ENCODE measurements around the gene BRF1.

DNA sequence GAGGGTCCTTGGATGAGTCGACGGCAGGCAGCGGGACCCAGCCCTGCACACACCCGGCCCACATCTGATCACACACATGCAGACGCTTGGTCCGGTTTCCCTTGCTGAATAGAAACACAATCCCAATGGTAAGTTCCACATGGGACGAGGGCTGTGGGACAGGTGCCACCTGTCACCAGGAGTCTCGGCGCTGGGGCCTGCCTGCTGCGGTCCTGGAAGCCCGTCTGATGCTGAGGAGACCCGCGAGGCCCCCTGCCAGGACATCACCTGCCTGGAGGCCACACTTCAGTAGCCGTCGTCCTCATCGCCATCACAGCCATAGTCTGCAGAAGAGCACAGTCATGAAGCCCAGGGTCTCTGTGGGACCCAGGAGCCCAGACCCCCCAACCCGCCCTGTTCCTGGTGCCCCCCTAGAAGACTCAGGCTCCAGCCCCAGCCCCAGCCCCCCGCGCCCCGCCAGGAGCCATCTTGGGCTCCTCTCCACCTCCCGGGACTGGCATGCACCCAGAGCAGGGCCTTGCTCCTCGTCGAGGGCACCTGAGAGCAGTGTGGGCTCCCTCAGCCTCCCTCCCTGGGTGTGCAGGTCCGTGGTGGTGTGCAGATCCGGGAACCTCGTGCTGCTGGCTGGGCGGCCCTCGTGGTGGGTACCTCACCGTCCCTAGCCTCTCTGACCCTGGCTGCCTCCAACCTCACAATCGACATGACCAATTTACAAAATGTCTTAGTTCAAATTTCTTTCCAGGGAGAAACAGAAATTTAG is 90.4 kb downstream of the BRF1 start:
- TF ChIP-seq POLR2A (IDR thresholded peaks at IDR 0.05) = no peak
- TF ChIP-seq, protein P1, sequence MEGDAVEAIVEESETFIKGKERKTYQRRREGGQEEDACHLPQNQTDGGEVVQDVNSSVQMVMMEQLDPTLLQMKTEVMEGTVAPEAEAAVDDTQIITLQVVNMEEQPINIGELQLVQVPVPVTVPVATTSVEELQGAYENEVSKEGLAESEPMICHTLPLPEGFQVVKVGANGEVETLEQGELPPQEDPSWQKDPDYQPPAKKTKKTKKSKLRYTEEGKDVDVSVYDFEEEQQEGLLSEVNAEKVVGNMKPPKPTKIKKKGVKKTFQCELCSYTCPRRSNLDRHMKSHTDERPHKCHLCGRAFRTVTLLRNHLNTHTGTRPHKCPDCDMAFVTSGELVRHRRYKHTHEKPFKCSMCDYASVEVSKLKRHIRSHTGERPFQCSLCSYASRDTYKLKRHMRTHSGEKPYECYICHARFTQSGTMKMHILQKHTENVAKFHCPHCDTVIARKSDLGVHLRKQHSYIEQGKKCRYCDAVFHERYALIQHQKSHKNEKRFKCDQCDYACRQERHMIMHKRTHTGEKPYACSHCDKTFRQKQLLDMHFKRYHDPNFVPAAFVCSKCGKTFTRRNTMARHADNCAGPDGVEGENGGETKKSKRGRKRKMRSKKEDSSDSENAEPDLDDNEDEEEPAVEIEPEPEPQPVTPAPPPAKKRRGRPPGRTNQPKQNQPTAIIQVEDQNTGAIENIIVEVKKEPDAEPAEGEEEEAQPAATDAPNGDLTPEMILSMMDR (IDR thresholded peaks at IDR 0.05) = no peak

All from right lobe of liver (tissue), 4 donors.